ENCODE measurements around the gene CCNJ. TPM values are rescaled to one million over a fixed set of nuclear protein-coding genes. Genes with fewer than 3 reads are reported as not detected.
"Not testable (repeated sequence)": the region's sequence is repeated elsewhere in the genome, so short reads cannot be mapped to it uniquely, and the experiment has no call there.

CCNJ gene, protein sequence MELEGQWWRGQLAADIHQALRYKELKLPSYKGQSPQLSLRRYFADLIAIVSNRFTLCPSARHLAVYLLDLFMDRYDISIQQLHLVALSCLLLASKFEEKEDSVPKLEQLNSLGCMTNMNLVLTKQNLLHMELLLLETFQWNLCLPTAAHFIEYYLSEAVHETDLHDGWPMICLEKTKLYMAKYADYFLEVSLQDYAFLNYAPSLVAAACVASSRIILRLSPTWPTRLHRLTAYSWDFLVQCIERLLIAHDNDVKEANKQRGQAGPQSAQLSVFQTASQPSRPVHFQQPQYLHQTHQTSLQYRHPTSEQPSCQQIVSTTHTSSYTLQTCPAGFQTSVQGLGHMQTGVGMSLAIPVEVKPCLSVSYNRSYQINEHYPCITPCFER
- total RNA-seq (ENCODE audit: low replicate concordance) = 19.4 and 29.7 TPM in 2 replicates
- long read RNA-seq, partial matches to known transcripts = 5 of 6 reads
- long read RNA-seq, other reads (novel, unspliced or antisense) = 1 of 6 reads

DNA sequence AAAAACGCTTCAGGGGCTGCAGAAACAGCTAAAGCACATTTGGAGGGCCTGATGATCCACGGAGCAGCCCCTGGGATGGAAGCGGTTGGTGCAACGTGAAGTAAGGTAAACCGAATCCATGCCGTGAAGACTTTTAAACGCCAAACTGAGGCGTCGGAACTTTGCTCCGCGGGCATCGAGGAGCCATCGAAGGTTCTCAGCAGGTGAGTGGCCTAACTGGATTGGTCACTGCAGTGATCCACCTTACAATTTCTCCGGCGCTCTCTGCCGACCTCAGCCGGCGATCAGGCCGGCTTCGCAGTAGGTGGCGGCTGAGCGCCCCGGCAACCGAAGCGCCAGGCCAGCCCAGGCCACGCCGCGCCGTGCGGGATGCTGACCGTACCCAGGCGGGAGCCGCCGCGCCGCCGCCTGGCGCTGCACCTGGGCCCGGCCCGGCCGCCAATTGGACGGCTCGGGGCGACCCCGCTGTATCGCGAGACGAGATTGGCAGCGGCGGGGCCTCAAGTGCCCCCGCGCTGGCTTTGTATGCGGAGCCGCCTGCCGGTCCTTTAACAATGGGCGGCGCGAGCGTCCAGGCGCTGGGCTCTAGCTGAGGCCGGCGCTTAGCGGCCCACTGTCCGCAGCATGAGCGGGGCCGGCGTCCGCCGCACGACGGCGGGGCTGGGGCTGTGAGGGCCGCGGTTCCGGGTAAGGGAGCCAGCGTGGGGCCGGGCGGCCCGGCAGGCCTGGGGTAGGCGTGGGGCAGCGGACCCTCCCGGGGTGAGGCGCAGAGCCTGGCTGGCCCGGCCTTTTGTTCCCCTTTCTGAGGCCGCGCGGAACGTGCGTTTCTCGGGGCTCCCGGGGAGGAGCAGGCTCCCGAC lies at the start of gene CCNJ:
CCNJ (plus strand) TSS at position 551 of the 860 bp plus-strand sequence. CDS start 811 bp downstream, outside the sequence.
- H3K36me3 Mint-ChIP-seq = peaks cover 27% of the 10 kb centered on the region
- no peaks in the 10 kb centered on the region for H3K9me3 Mint-ChIP-seq
- TF ChIP-seq, protein P1, sequence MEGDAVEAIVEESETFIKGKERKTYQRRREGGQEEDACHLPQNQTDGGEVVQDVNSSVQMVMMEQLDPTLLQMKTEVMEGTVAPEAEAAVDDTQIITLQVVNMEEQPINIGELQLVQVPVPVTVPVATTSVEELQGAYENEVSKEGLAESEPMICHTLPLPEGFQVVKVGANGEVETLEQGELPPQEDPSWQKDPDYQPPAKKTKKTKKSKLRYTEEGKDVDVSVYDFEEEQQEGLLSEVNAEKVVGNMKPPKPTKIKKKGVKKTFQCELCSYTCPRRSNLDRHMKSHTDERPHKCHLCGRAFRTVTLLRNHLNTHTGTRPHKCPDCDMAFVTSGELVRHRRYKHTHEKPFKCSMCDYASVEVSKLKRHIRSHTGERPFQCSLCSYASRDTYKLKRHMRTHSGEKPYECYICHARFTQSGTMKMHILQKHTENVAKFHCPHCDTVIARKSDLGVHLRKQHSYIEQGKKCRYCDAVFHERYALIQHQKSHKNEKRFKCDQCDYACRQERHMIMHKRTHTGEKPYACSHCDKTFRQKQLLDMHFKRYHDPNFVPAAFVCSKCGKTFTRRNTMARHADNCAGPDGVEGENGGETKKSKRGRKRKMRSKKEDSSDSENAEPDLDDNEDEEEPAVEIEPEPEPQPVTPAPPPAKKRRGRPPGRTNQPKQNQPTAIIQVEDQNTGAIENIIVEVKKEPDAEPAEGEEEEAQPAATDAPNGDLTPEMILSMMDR (conservative IDR thresholded peaks at IDR 0.05) = peak; percentile 49
- peaks cover 28% of the 10 kb centered on the region for H3K4me1 Mint-ChIP-seq (ENCODE audit: unreplicated experiment)
- DNase-seq (ENCODE audit: extremely low spot score, unreplicated experiment) = peak; percentile 91
- peak within 1 kb of the TSS; percentile 94 for H3K4me3 Mint-ChIP-seq
- peak within 1 kb of the TSS; percentile 90 for H3K27ac Mint-ChIP-seq
- peaks cover 5% of the 10 kb centered on the region for H3K27me3 Mint-ChIP-seq

DNA sequence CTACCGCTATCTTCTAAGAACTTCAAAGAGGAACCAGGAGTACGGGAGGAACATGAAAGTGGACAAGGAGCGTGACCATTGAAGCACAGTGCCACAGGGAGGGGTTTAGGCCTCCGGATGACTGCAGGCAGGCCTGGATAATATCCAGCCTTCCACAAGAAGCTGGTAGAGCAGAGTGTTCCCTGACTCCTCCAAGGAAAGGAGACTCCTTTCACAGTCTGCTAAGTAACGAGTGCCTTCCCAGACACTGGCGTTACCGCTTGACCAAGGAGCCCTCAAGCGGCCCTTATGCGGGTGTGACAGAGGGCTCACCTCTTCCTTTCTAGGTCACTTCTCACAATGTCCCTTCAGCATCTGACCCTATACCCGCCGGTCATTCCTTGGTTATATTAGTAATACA lies 49.0 kb upstream of the CCNJ start:
- H3K4me1 Mint-ChIP-seq (ENCODE audit: unreplicated experiment); DNase-seq (ENCODE audit: extremely low spot score, unreplicated experiment); H3K9me3 Mint-ChIP-seq; H3K36me3 Mint-ChIP-seq; H3K27ac Mint-ChIP-seq; H3K4me3 Mint-ChIP-seq; H3K27me3 Mint-ChIP-seq: not testable (repeated sequence)

DNA sequence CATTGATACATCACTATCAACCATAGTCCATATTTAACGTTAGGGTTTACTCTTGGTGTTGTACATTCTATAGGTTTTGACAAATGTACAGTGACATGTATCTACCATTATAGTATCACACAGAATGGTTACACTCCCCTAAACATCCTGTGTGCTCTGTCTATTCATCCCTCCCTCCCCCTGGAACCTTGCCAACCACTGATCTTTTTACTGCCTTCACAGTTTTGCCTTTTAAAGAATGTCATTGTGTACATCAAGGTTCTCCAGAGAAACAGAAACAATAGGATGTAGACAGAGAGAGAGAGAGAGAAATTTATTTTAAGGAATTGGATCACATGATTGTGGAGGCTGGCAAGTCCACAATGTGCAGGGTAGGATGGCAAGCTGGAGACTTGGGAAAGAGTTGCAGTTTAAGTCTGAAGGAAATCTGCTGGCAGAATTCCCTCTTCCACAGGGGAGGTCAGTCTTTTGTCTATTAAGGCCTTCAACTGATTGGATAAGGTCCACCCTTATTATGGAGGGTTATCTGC lies 45.1 kb upstream of the CCNJ start:
- no peaks in the 10 kb centered on the region for H3K9me3 Mint-ChIP-seq
- no peaks in the 10 kb centered on the region for H3K4me1 Mint-ChIP-seq (ENCODE audit: unreplicated experiment)
- H3K36me3 Mint-ChIP-seq = no peaks in the 10 kb centered on the region
- no peak overlapping the region for H3K27ac Mint-ChIP-seq
- TF ChIP-seq, protein P1 (conservative IDR thresholded peaks at IDR 0.05) = no peak
- no peaks in the 10 kb centered on the region for H3K27me3 Mint-ChIP-seq
- DNase-seq (ENCODE audit: extremely low spot score, unreplicated experiment) = no peak
- no peak overlapping the region for H3K4me3 Mint-ChIP-seq

DNA sequence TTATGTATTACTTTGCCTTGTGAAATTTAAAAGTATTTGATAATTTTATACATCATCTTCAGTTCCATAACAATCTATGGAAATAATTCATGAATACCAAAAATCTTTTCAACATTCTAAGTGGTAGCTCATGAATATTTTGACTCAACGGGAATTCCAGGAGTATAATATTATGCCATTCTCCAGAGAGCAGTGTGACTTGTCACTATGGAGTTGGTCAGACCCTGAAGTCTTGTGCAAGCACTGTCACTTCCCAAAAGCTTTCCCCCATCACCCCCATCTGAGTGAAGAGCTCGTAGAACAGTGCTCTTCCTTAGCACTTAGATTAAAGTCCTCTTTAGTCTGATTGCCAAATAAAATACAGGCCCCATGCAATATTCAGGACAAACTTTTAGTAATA lies 29.4 kb upstream of the CCNJ start:
- Mint-ChIP-seq H3K4me3 (no peak overlapping the region), H3K9me3 (no peaks in the 10 kb centered on the region), H3K36me3 (no peaks in the 10 kb centered on the region), H3K4me1 (ENCODE audit: unreplicated experiment) (peaks cover 5% of the 10 kb centered on the region), H3K27me3 (peaks cover 12% of the 10 kb centered on the region), H3K27ac (no peak overlapping the region)
- no peak for DNase-seq (ENCODE audit: extremely low spot score, unreplicated experiment)
- TF ChIP-seq, protein P1 (conservative IDR thresholded peaks at IDR 0.05) = no peak

DNA sequence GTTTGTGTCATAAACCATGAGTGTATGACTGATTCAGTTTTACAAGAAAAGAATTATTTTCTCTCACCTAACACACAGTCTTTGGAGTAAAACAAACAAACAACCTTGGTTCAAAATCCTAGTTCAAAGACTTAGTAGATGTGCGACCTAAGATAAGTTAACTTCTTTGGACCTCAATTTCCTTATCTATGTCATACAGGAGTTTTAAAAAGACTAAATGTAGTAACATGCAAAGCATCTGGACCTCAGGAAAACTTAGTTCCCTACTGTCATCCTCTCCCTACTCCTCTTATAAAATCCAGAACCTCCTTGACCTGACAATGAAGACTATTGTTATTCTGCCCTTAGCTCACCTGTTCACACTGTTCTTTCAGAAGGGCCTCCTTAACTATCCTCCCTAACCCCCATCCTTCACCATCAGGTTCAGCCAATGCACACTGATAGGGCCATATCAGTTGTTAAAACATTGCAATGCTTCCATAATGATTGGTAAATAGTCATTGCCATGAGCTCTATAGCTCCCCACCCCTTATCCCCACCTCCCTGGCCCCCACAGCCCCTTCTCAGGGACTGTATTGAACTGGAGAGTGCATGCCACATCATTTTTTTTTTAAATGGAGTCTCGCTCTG lies 28.8 kb upstream of the CCNJ start:
- Mint-ChIP-seq H3K27ac (no peak overlapping the region), H3K4me3 (no peak overlapping the region), H3K4me1 (ENCODE audit: unreplicated experiment) (peaks cover 5% of the 10 kb centered on the region), H3K9me3 (no peaks in the 10 kb centered on the region), H3K36me3 (no peaks in the 10 kb centered on the region), H3K27me3 (peaks cover 12% of the 10 kb centered on the region)
- TF ChIP-seq, protein P1 (conservative IDR thresholded peaks at IDR 0.05) = no peak
- no peak for DNase-seq (ENCODE audit: extremely low spot score, unreplicated experiment)
